GM13976 (cell line): ENCODE results near the gene COL20A1.
"Not testable (repeated sequence)": the region's sequence is repeated elsewhere in the genome, so short reads cannot be mapped to it uniquely, and the experiment has no call there.

ENCODE experiments used
- DNase-seq: peaks from one replicate; pipeline ENCODE4 v3.0.0; 2012; ENCODE audit warnings: low spot score
- CTCF ChIP-seq: IDR thresholded peaks from 2 replicates; pipeline ENCODE4 v1.5.1; 2012; ENCODE audit warnings: borderline replicate concordance, mild to moderate bottlenecking; ENCODE audit not compliant: insufficient read depth; ENCODE audit errors: extremely low read depth, missing control alignments, control extremely low read depth
- in situ Hi-C: fragments of 300-500 bp; cut with MboI; formaldehyde crosslinking; loops from one replicate; pipeline ENCODE4 v1.12.0; 2022; ENCODE audit warnings: low sequenced_read_pairs, mixed read lengths, inconsistent platforms; ENCODE audit not compliant: unreplicated experiment

Gene COL20A1

GRCh38 chr20:63334356-63334755 is 41.4 kb downstream of the COL20A1 start:
- TF ChIP-seq CTCF, result no peak
- DNase-seq, result no peak
- in situ Hi-C loops, result no loop called here

GRCh38 chr20:63335060-63335459 is 42.1 kb downstream of the COL20A1 start:
- DNase-seq, result not testable (repeated sequence)

GRCh38 chr20:63335711-63336110 is 42.7 kb downstream of the COL20A1 start:
- TF ChIP-seq CTCF, result no peak
- DNase-seq, result no peak
- in situ Hi-C loops, result no loop called here

More at GRCh38 chr20:63335060-63335459, 42.1 kb downstream of the COL20A1 start:
- in situ Hi-C loops, result not testable (repeated sequence)

GRCh38 chr20:63336232-63336752 is 43.3 kb downstream of the COL20A1 start:
- no peak for DNase-seq
- no peak for TF ChIP-seq CTCF
- in situ Hi-C loops, result no loop called here

- in situ Hi-C loops, result no loop called here
- TF ChIP-seq CTCF, result no peak
- DNase-seq, result no peak
Measured at GRCh38 chr20:63337786-63338420, 44.9 kb downstream of the COL20A1 start.

- DNase-seq, in situ Hi-C loops: not testable (repeated sequence)
Measured at GRCh38 chr20:63339154-63340094, 46.4 kb downstream of the COL20A1 start.

- in situ Hi-C loops, DNase-seq: not testable (repeated sequence)
Measured at GRCh38 chr20:63340158-63340688, 47.2 kb downstream of the COL20A1 start.
